Activated CD4-positive, alpha-beta T cell treated with anti-CD3 and anti-CD28 coated beads, Interleukin-2, amount 10 ng/mL, durations not matched to agents 7 days and 5 days (primary cell): ENCODE measurements around the gene HOXC11. TPM values are rescaled to one million over a fixed set of nuclear protein-coding genes. Genes with fewer than 3 reads are reported as not detected.

ENCODE experiments used
- CTCF ChIA-PET: fragments of 350-600 bp; sonication (Branson Sonifier 250); formaldehyde crosslinking; loops from one replicate; lab custom pipeline; 2021; ENCODE audit warnings: antibody characterized with exemption; lab: Charles Lee
- POLR2A ChIA-PET: fragments of 350-600 bp; sonication (Branson Sonifier 250); formaldehyde crosslinking; loops from one replicate; lab custom pipeline; 2021; ENCODE audit warnings: antibody characterized with exemption; lab: Charles Lee
- DNase-seq: peaks from one replicate; pipeline ENCODE4 v3.0.0-alpha.2; 2020
- H3K27ac Mint-ChIP-seq: one replicate; pipeline ENCODE4 v1.8.0; 2021; ENCODE audit warnings: mild to moderate bottlenecking, moderate library complexity, mixed read lengths
- H3K27me3 Mint-ChIP-seq: one replicate; pipeline ENCODE4 v1.8.0; 2021; ENCODE audit warnings: mixed read lengths
- H3K36me3 Mint-ChIP-seq: one replicate; pipeline ENCODE4 v1.8.0; 2021; ENCODE audit warnings: low read depth, mixed read lengths
- H3K4me1 Mint-ChIP-seq: one replicate; pipeline ENCODE4 v1.8.0; 2021; ENCODE audit warnings: mixed read lengths
- H3K4me3 Mint-ChIP-seq: one replicate; pipeline ENCODE4 v1.8.0; 2021; ENCODE audit warnings: mild to moderate bottlenecking, moderate library complexity, mixed read lengths
- H3K9me3 Mint-ChIP-seq: one replicate; pipeline ENCODE4 v1.8.0; 2021; ENCODE audit warnings: mixed read lengths
- total RNA-seq, 2 experiments: library from RNA; stranded (reverse); gene quantifications; one replicate each; pipeline ENCODE4 v1.2.3, GENCODE V29; 2021

Gene HOXC11
- total RNA-seq: not detected

- no peak for DNase-seq
- Mint-ChIP-seq H3K4me1 (peaks cover 13% of the 10 kb centered on the region), H3K9me3 (no peaks in the 10 kb centered on the region), H3K36me3 (peaks cover 7% of the 10 kb centered on the region), H3K27ac (peak within 1 kb of the TSS; percentile 55), H3K4me3 (peak within 1 kb of the TSS; percentile 43), H3K27me3 (peaks cover 91% of the 10 kb centered on the region)
- POLR2A ChIA-PET: no interaction called here
- CTCF ChIA-PET: interaction anchor here (1.1 kb wide), 1 partner anchor 13 kb away, joined by 3 read pairs; no protein-coding TSS in a partner anchor
Observed at GRCh38 chr12:53972722-53973235, at the start of gene HOXC11. HOXC11 (plus strand) TSS chr12:53973126; CDS start chr12:53973242, 116 bp downstream.

- POLR2A ChIA-PET: interaction anchor here (0.6 kb wide), 1 partner anchor 113 kb away, joined by 3 read pairs; no protein-coding TSS in a partner anchor
- H3K36me3 Mint-ChIP-seq: no peaks in the 10 kb centered on the region
- no peak overlapping the region for H3K27ac Mint-ChIP-seq
- H3K4me3 Mint-ChIP-seq: no peak overlapping the region
- no peaks in the 10 kb centered on the region for H3K9me3 Mint-ChIP-seq
- H3K27me3 Mint-ChIP-seq: peaks cover 87% of the 10 kb centered on the region
- CTCF ChIA-PET: no interaction called here
- no peaks in the 10 kb centered on the region for H3K4me1 Mint-ChIP-seq
- DNase-seq: no peak
Observed at GRCh38 chr12:53924521-53925405, 48.2 kb upstream of the HOXC11 start.

GRCh38 chr12:53927220-53928029 lies 45.5 kb upstream of the HOXC11 start:
- CTCF ChIA-PET: interaction anchor here (1.3 kb wide), 1 partner anchor 19 kb away, joined by 3 read pairs; no protein-coding TSS in a partner anchor
- no peak for DNase-seq
- POLR2A ChIA-PET: no interaction called here
- peaks cover 92% of the 10 kb centered on the region for H3K27me3 Mint-ChIP-seq
- no peaks in the 10 kb centered on the region for H3K4me1 Mint-ChIP-seq
- no peaks in the 10 kb centered on the region for H3K36me3 Mint-ChIP-seq
- H3K4me3 Mint-ChIP-seq: no peak overlapping the region
- H3K27ac Mint-ChIP-seq: no peak overlapping the region
- H3K9me3 Mint-ChIP-seq: no peaks in the 10 kb centered on the region

GRCh38 chr12:53928054-53928835 lies 44.7 kb upstream of the HOXC11 start:
- Mint-ChIP-seq H3K27ac (no peak overlapping the region), H3K9me3 (no peaks in the 10 kb centered on the region), H3K4me3 (no peak overlapping the region), H3K27me3 (peaks cover 93% of the 10 kb centered on the region), H3K36me3 (no peaks in the 10 kb centered on the region), H3K4me1 (no peaks in the 10 kb centered on the region)
- POLR2A ChIA-PET: no interaction called here
- DNase-seq: no peak
- CTCF ChIA-PET: interaction anchor here (1.4 kb wide), 1 partner anchor 13 kb away, joined by 3 read pairs; no protein-coding TSS in a partner anchor

GRCh38 chr12:53929527-53929926 lies 43.4 kb upstream of the HOXC11 start:
- peaks cover 95% of the 10 kb centered on the region for H3K27me3 Mint-ChIP-seq

GRCh38 chr12:53930591-53931255 lies 42.2 kb upstream of the HOXC11 start:
- no peak for DNase-seq
- H3K9me3 Mint-ChIP-seq: no peaks in the 10 kb centered on the region
- H3K27me3 Mint-ChIP-seq: peaks cover 93% of the 10 kb centered on the region
- H3K27ac Mint-ChIP-seq: no peak overlapping the region
- H3K4me3 Mint-ChIP-seq: no peak overlapping the region
- no peaks in the 10 kb centered on the region for H3K4me1 Mint-ChIP-seq
- POLR2A ChIA-PET: no interaction called here
- CTCF ChIA-PET: interaction anchor here (1.3 kb wide), 1 partner anchor 61 kb away, joined by 3 read pairs; no protein-coding TSS in a partner anchor
- no peaks in the 10 kb centered on the region for H3K36me3 Mint-ChIP-seq

More at GRCh38 chr12:53929527-53929926, 43.4 kb upstream of the HOXC11 start:
- Mint-ChIP-seq H3K4me1 (no peaks in the 10 kb centered on the region), H3K9me3 (no peaks in the 10 kb centered on the region), H3K27ac (no peak overlapping the region), H3K36me3 (no peaks in the 10 kb centered on the region), H3K4me3 (no peak overlapping the region)
- DNase-seq: no peak
- POLR2A ChIA-PET: no interaction called here
- CTCF ChIA-PET: interaction anchor here (0.6 to 1.4 kb wide), 3 partner anchors 11 to 244 kb away, joined by 3 to 4 read pairs (median 3); no protein-coding TSS in a partner anchor

GRCh38 chr12:53931844-53932581 lies 40.9 kb upstream of the HOXC11 start:
- CTCF ChIA-PET: interaction anchor here (0.7 to 1.0 kb wide), 3 partner anchors 14 to 74 kb away, joined by 3 read pairs; no protein-coding TSS in a partner anchor
- no peak overlapping the region for H3K4me3 Mint-ChIP-seq

GRCh38 chr12:53932915-53933314 lies 40.0 kb upstream of the HOXC11 start:
- no peak for DNase-seq
- Mint-ChIP-seq H3K27ac (no peak overlapping the region), H3K4me1 (no peaks in the 10 kb centered on the region), H3K4me3 (no peak overlapping the region), H3K9me3 (no peaks in the 10 kb centered on the region), H3K27me3 (peaks cover 95% of the 10 kb centered on the region), H3K36me3 (no peaks in the 10 kb centered on the region)
- CTCF ChIA-PET: interaction anchor here (1.0 kb wide), 1 partner anchor 15 kb away, joined by 3 read pairs; no protein-coding TSS in a partner anchor
- POLR2A ChIA-PET: no interaction called here

More at GRCh38 chr12:53931844-53932581, 40.9 kb upstream of the HOXC11 start:
- Mint-ChIP-seq H3K27me3 (peaks cover 93% of the 10 kb centered on the region), H3K27ac (no peak overlapping the region), H3K4me1 (no peaks in the 10 kb centered on the region), H3K36me3 (no peaks in the 10 kb centered on the region), H3K9me3 (no peaks in the 10 kb centered on the region)
- POLR2A ChIA-PET: no interaction called here
- no peak for DNase-seq

GRCh38 chr12:53935383-53936341 lies 37.3 kb upstream of the HOXC11 start:
- POLR2A ChIA-PET: no interaction called here
- H3K36me3 Mint-ChIP-seq: no peaks in the 10 kb centered on the region
- CTCF ChIA-PET: interaction anchor here (1.6 kb wide), 1 partner anchor 70 kb away, joined by 4 read pairs; no protein-coding TSS in a partner anchor

GRCh38 chr12:53937099-53937498 lies 35.8 kb upstream of the HOXC11 start:
- CTCF ChIA-PET: no interaction called here
- Mint-ChIP-seq H3K4me1 (no peaks in the 10 kb centered on the region), H3K36me3 (no peaks in the 10 kb centered on the region), H3K27ac (no peak overlapping the region), H3K9me3 (no peaks in the 10 kb centered on the region), H3K4me3 (no peak overlapping the region), H3K27me3 (peaks cover 92% of the 10 kb centered on the region)
- no peak for DNase-seq
- POLR2A ChIA-PET: no interaction called here

More at GRCh38 chr12:53935383-53936341, 37.3 kb upstream of the HOXC11 start:
- Mint-ChIP-seq H3K4me1 (no peaks in the 10 kb centered on the region), H3K9me3 (no peaks in the 10 kb centered on the region), H3K4me3 (no peak overlapping the region), H3K27me3 (peaks cover 91% of the 10 kb centered on the region), H3K27ac (peak overlapping the region; percentile 36)
- no peak for DNase-seq
